Activated CD4-positive, alpha-beta T cell treated with anti-CD3 and anti-CD28 coated beads, Interleukin-2, amount 10 ng/mL, durations not matched to agents 24 days and 14 days (primary cell): ENCODE data around the gene ALK. TPM values are rescaled to one million over a fixed set of nuclear protein-coding genes. Genes with fewer than 3 reads are reported as not detected.

Experiments used
- DNase-seq: peaks from one replicate; pipeline ENCODE4 v3.0.0; 2022
- H3K27ac Mint-ChIP-seq: one replicate; pipeline ENCODE4 v1.8.0; 2022; ENCODE audit warnings: mild to moderate bottlenecking, mixed read lengths
- H3K27me3 Mint-ChIP-seq: one replicate; pipeline ENCODE4 v1.8.0; 2022; ENCODE audit warnings: mixed read lengths
- H3K36me3 Mint-ChIP-seq: one replicate; pipeline ENCODE4 v1.8.0; 2022; ENCODE audit warnings: low read depth, mild to moderate bottlenecking, mixed read lengths
- H3K4me1 Mint-ChIP-seq: one replicate; pipeline ENCODE4 v1.8.0; 2021; ENCODE audit warnings: mixed read lengths
- H3K4me3 Mint-ChIP-seq: one replicate; pipeline ENCODE4 v1.8.0; 2022; ENCODE audit warnings: mild to moderate bottlenecking, moderate library complexity, mixed read lengths
- H3K9me3 Mint-ChIP-seq: one replicate; pipeline ENCODE4 v1.8.0; 2021; ENCODE audit warnings: mixed read lengths
- intact Hi-C: fragments of 100-400 bp; cut with micrococcal nuclease; formaldehyde crosslinking; loops from one replicate; pipeline ENCODE4 v1.15.1; 2023
- total RNA-seq: library from RNA; stranded (reverse); gene quantifications from 2 replicates; pipeline ENCODE4 v1.2.3, GENCODE V29; 2022

The ALK gene
- total RNA-seq, 1 donor from 2014 or later, result not detected

DNA sequence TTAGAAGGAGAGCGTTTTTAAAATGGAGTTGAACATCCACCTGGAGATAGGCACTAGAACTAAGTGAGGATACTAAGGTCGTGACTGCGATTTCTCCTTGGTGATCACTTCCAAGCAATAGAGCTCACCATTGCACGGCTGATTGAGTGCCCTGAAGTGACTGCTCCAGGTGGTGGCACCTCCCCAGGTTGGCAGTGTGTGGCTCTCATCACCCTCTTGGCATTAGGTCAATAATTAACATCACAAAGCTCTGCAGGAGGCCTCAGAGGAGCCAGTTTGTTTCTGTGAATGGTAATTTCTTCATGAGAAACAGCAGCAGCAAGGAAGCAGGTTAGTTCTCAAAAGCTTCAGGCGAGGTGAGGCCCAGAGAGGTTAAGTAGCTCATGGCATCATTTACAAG, 546.6 kb downstream of the ALK start:
- H3K4me3 Mint-ChIP-seq, result no peak overlapping the region
- H3K27me3 Mint-ChIP-seq, result peaks cover 21% of the 10 kb centered on the region
- no peak overlapping the region for H3K27ac Mint-ChIP-seq
- no peaks in the 10 kb centered on the region for H3K4me1 Mint-ChIP-seq
- H3K9me3 Mint-ChIP-seq, result no peaks in the 10 kb centered on the region
- H3K36me3 Mint-ChIP-seq, result no peaks in the 10 kb centered on the region
- intact Hi-C loops, result no loop called here
- no peak for DNase-seq

DNA sequence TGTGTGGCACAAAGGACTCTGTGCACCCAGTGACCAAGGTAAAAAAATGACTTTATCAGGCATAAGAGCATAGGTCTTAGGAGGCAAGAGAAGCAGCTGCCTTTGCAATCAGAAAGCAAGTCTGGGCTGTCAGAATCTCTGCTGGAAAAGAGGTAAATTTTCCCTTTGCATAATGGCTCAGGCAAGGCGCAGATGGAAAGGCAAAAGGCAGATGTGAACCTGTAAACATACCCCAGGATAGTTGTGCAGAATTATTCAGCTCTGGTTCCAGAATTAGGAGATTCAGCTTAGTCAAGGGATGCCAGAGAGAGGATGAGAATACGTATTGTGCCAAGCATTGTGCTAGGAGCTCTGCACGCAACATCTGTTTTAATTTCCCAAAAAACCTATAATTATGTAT, 547.5 kb downstream of the ALK start:
- Mint-ChIP-seq H3K27ac (no peak overlapping the region), H3K4me3 (no peak overlapping the region), H3K9me3 (no peaks in the 10 kb centered on the region), H3K4me1 (no peaks in the 10 kb centered on the region), H3K36me3 (no peaks in the 10 kb centered on the region), H3K27me3 (peaks cover 19% of the 10 kb centered on the region)
- intact Hi-C loops, result no loop called here
- DNase-seq, result no peak

- H3K9me3 Mint-ChIP-seq, result no peaks in the 10 kb centered on the region
- no peak overlapping the region for H3K27ac Mint-ChIP-seq
- H3K27me3 Mint-ChIP-seq, result peaks cover 16% of the 10 kb centered on the region
- no peaks in the 10 kb centered on the region for H3K36me3 Mint-ChIP-seq
- intact Hi-C loops, result no loop called here
- H3K4me3 Mint-ChIP-seq, result no peak overlapping the region
- no peak for DNase-seq
- H3K4me1 Mint-ChIP-seq, result no peaks in the 10 kb centered on the region
Measured at GRCh38 chr2:29372185-29372584, 549.2 kb downstream of the ALK start.

DNA sequence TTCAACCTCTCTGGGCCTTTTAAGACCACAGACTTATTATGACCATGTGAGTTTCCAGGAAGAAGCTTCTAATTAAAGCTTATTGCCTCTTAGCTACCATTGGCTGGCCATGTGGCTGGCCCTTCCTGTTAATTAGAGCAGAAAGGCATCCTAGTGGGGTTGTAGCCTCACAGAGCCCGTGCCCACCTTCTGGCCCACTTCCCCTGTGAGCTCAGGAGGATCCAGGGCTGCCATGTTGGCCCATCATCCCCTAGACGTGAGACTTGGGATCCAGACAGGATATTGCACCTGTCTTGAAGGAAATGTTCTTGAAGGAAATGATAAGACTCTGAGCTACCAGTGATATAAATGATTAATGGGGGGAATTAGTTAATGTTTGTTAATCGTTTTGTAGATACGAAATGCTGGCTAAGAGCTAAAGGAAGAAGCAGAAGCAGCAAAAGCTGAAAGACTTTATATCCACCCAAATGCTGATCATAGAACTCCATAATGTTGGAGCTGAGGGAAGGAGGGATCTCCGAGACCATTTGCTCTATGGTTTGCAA, 550.7 kb downstream of the ALK start:
- intact Hi-C loops, result no loop called here
- no peak overlapping the region for H3K4me3 Mint-ChIP-seq
- DNase-seq, result no peak
- H3K4me1 Mint-ChIP-seq, result no peaks in the 10 kb centered on the region
- H3K9me3 Mint-ChIP-seq, result no peaks in the 10 kb centered on the region
- no peak overlapping the region for H3K27ac Mint-ChIP-seq
- peaks cover 21% of the 10 kb centered on the region for H3K27me3 Mint-ChIP-seq
- no peaks in the 10 kb centered on the region for H3K36me3 Mint-ChIP-seq

GRCh38 chr2:29370173-29370572, 551.2 kb downstream of the ALK start:
- no peaks in the 10 kb centered on the region for H3K4me1 Mint-ChIP-seq
- no peak overlapping the region for H3K4me3 Mint-ChIP-seq
- intact Hi-C loops, result no loop called here
- H3K27me3 Mint-ChIP-seq, result peaks cover 21% of the 10 kb centered on the region
- no peaks in the 10 kb centered on the region for H3K36me3 Mint-ChIP-seq
- no peak for DNase-seq
- no peak overlapping the region for H3K27ac Mint-ChIP-seq
- H3K9me3 Mint-ChIP-seq, result no peaks in the 10 kb centered on the region

- Mint-ChIP-seq H3K27me3 (peaks cover 24% of the 10 kb centered on the region), H3K9me3 (no peaks in the 10 kb centered on the region), H3K4me1 (no peaks in the 10 kb centered on the region), H3K27ac (no peak overlapping the region), H3K4me3 (no peak overlapping the region), H3K36me3 (no peaks in the 10 kb centered on the region)
- DNase-seq, result no peak
- intact Hi-C loops, result no loop called here
Measured at GRCh38 chr2:29368659-29369040, 552.7 kb downstream of the ALK start.

DNA sequence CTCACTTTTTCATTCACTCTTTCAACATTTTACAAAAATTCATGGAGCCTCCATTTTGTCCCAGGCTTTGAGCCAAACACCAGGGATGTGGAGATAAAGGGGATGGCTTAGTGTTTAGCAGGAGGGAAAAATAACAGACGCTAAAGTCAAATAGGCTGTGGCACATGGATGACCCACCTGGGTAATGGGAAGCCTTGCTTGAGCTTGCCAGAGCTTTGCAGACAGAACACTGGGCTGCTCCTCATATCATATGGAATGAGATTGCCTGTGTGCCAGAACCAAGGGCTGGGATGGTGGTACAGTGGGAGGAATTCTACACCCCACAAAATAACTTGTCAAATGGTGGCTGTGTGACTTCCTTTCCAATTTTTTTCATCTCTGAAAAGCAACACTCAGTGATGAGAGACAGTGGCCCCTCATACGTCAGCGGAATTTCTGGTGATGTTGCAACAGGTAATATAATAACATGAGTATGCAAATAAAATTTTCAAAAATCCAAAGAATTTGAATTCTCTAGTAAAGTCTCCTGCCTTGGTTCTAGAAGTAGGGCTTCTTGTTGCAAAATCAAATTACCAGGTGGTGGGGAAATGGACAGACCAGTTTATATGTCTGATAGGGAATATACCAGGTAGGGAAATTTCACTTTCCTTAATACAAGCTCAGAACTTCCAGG, 553.3 kb downstream of the ALK start:
- H3K27me3 Mint-ChIP-seq, result peaks cover 24% of the 10 kb centered on the region

DNA sequence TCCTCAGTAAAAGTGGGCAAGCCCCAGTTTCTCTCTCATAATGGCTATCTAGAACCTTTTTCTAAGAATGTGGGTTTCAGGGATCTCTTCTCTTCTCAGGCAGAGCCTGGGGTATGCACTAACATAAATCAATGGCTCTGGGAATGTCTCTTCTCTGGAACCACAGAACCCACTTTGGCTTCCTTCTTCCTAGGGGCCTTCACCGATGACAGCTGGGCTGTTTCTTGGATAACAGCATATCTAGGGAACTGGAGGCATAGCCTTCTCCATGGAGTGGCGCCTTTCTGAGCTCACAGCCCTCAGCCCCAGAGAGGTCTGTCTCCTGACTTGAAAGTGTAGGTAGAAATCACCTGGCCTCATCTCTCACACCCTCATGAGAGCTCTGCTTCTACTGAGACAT, 558.3 kb downstream of the ALK start:
- H3K36me3 Mint-ChIP-seq, result no peaks in the 10 kb centered on the region
- no peaks in the 10 kb centered on the region for H3K9me3 Mint-ChIP-seq
- H3K4me1 Mint-ChIP-seq, result no peaks in the 10 kb centered on the region
- H3K27me3 Mint-ChIP-seq, result peaks cover 29% of the 10 kb centered on the region
- intact Hi-C loops, result no loop called here
- DNase-seq, result no peak
- no peak overlapping the region for H3K4me3 Mint-ChIP-seq
- no peak overlapping the region for H3K27ac Mint-ChIP-seq

More for the DNA sequence above, 553.3 kb downstream of the ALK start:
- Mint-ChIP-seq H3K36me3 (no peaks in the 10 kb centered on the region), H3K4me3 (no peak overlapping the region), H3K27ac (no peak overlapping the region), H3K9me3 (no peaks in the 10 kb centered on the region), H3K4me1 (no peaks in the 10 kb centered on the region)
- no peak for DNase-seq
- intact Hi-C loops, result no loop called here

GRCh38 chr2:29361231-29361630, 560.2 kb downstream of the ALK start:
- no peak overlapping the region for H3K4me3 Mint-ChIP-seq
- no peaks in the 10 kb centered on the region for H3K9me3 Mint-ChIP-seq
- H3K27ac Mint-ChIP-seq, result no peak overlapping the region
- no peaks in the 10 kb centered on the region for H3K4me1 Mint-ChIP-seq
- no peak for DNase-seq
- no peaks in the 10 kb centered on the region for H3K36me3 Mint-ChIP-seq
- intact Hi-C loops, result no loop called here
- H3K27me3 Mint-ChIP-seq, result peaks cover 27% of the 10 kb centered on the region

DNA sequence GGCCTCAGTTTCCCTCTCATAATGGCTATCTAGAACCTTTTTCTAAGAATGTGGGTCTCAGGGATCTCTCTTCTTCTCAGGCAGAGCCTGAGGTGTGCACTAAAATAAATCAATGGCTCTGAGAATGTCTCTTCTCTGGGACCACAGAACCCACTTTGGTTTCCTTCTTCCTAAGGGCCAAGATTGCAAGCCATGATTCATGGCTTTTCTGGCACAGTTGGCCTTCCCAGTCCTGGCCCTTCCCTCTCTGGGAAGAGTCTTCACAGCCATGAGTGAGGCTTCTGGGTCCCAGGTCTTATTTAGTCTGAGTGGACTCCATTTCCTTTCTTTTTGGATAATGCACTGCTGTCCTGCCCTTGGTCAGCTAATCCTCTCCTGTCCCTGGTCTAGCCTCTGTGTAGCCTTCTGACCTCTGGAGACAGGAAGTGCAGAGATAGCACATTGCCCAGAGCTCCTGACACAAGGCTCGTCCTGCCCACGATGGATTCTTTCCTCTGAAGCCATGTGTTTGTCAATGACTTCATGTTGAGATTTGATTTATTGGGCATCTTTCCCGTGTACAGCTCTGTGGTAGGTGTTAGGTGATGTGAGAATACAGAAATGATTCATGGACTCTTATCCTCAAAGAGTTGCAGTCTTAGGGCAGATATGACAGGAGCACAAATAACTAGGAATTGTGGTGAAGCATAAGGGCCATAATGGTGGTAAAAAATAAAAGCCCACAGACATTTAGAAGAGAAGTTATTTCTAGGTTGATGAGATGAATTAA, 561.2 kb downstream of the ALK start:
- no peaks in the 10 kb centered on the region for H3K9me3 Mint-ChIP-seq
- H3K4me3 Mint-ChIP-seq, result no peak overlapping the region
- H3K4me1 Mint-ChIP-seq, result no peaks in the 10 kb centered on the region
- H3K36me3 Mint-ChIP-seq, result no peaks in the 10 kb centered on the region
- no peak overlapping the region for H3K27ac Mint-ChIP-seq
- H3K27me3 Mint-ChIP-seq, result peaks cover 24% of the 10 kb centered on the region
- intact Hi-C loops, result no loop called here
- no peak for DNase-seq

DNA sequence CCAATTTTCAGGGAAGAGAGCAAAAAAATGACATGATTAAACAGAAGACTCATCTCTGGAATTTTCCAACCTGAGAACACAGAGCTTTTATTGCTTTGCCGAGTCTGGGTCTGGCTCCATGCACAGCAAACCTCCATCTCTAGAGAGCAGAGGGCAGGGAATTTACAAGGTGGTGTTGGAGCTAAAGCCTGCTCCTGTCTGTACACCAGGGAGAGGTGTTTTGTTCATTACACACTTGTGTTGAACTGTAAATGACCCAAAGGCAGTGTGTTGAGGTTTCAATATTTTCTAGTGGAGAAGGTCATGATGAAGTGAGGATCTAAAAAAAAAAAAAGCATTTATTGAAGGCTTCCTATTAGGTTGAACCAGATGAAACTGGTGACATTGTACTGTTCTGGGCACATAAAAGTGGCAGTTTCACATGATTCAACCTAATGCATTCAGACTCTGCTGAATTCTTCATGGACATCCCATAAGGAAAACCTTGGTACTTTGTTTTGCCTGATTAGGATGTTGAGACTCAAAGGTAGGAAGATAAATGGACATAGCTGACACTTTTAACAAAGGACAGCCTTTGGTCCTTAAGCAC, 567.9 kb downstream of the ALK start:
- Mint-ChIP-seq H3K27ac (no peak overlapping the region), H3K9me3 (no peaks in the 10 kb centered on the region), H3K4me3 (no peak overlapping the region), H3K4me1 (no peaks in the 10 kb centered on the region), H3K36me3 (no peaks in the 10 kb centered on the region), H3K27me3 (peaks cover 14% of the 10 kb centered on the region)
- intact Hi-C loops, result no loop called here
- no peak for DNase-seq

DNA sequence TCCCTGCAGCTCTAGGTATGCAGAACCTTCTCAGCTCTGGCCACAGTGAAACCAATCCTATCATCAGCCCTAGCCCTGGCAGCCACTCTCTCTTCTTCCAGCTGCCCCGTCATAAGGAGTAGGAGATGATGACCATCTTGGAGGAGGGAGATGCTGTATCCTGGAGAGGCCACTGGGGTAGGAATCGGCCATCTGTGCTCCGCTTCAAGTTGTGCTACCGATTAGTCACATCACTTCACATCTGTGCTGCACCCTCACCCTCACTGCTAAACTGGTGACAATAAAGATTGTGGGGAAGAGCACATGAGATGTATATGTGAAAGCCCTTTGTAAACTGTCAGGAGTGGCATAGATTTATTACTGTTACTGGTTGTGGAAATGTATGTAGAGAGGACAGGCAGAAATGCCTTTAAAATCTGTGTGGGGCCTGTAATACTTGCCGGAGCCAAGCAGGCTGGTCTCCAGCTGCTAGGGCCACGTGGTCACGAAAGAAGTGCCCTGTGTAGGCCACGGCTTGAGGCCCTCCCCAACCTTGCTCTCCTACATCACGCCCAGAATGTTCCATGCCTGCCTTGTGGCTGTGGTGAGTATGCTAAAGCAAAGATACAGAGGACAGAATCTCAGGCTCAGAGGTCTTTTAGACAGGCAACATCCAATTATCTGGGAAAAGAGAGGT, 569.3 kb downstream of the ALK start:
- Mint-ChIP-seq H3K4me3 (no peak overlapping the region), H3K27ac (no peak overlapping the region), H3K27me3 (peaks cover 10% of the 10 kb centered on the region), H3K9me3 (no peaks in the 10 kb centered on the region), H3K4me1 (no peaks in the 10 kb centered on the region), H3K36me3 (no peaks in the 10 kb centered on the region)
- intact Hi-C loops, result no loop called here
- DNase-seq, result no peak

DNA sequence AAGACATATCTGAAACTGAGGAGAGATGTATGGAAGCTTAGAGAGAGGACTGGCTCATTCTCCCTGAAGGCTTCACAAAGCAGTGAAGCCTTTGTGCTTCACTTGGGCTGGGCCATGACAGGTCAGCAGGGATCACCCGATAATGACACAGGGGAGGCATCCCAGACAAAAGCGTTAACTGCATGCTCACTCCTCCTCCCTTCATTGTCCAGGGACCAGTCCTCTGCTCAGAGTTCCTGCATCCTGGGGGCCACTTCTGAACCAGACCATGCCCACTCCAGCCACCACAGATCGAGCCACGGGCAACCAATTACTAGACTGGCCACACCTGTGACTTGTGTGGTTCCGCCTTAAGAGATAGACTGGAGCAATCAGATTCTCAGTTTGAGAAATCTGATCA, 570.1 kb downstream of the ALK start:
- Mint-ChIP-seq H3K27me3 (peaks cover 12% of the 10 kb centered on the region), H3K9me3 (no peaks in the 10 kb centered on the region), H3K4me1 (no peaks in the 10 kb centered on the region), H3K27ac (no peak overlapping the region), H3K4me3 (no peak overlapping the region), H3K36me3 (no peaks in the 10 kb centered on the region)
- DNase-seq, result no peak
- intact Hi-C loops, result no loop called here
